ENCODE measurements around the gene LARP1.
A peak's percentile ranks its signal among the peaks of the same experiment; 100 is the strongest.
"Not testable (repeated sequence)": the region's sequence is repeated elsewhere in the genome, so short reads cannot be mapped to it uniquely, and the experiment has no call there.

LARP1 gene

DNA sequence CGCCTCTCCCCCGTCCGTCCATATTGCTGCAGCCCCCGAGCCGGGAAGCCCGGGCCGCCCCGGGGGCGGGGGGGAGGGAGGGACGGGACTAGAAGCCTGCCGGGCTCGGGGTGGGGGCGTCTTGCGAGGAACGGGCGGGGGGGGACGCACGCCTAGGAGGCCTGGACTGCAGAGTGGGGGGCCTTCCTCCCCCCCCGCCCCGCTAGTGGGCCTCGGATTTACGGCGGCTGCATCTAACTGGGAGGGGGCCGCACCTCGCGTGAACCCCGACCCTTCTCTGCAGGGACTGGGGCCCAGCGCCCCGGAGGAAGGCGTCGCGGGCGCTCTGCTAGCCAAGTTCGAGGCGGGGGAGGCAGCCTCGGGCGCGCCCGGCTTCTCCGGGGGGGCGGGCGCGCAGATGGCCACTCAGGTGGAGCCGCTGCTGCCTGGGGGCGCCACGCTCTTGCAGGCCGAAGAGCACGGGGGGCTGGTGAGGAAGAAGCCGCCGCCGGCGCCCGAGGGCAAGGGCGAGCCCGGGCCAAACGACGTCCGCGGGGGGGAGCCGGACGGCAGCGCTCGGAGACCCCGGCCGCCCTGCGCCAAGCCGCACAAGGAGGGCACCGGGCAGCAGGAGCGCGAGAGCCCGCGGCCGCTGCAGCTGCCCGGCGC is at the start of gene LARP1:
Gene LARP1 (plus strand): TSS at position 17 of the 648 bp plus-strand sequence. CDS start 381 bp downstream, at position 398.
- DNase-seq: no peak

DNA sequence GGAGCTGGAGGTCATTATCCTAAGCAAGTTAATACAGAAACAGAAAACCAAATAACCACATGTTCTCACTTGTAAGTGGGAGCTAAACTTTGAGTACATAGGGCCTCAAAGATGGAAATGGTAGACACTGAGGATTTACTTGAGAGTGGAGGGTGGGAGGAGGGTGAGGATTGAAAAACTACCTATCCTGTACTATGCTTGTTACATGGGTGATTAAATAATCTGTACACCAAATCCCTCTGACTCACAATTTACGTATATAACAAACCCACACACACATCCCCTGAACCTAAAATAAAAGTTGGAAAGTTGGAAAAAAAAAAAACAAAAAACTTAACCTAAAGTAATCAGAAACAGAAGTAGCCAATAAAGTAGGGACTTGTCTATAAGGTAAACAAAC is 48.8 kb upstream of the LARP1 start:
- DNase-seq: no peak

- DNase-seq: no peak
These were observed 47.5 kb upstream of the LARP1 start for GRCh38 chr5:154707641-154708040.

DNA sequence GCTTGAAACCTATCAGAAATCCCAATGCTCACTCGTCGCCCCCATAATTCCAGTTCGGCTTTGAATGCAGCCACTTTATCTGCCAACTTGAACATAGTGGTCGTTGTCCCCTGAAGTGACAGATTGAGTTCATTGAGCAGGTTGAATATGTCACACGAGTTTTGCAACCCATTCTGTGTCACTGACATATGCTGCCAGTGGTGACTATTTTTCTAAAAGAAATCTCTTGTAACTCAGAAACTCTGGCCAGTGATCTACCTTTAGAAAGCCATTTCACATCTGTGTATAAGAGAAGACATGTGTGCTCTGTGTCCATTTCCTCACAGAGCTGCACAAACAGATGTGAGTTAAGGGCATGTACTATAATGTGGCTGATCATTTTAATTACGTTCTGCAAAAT is 47.0 kb upstream of the LARP1 start:
- DNase-seq: no peak

DNA sequence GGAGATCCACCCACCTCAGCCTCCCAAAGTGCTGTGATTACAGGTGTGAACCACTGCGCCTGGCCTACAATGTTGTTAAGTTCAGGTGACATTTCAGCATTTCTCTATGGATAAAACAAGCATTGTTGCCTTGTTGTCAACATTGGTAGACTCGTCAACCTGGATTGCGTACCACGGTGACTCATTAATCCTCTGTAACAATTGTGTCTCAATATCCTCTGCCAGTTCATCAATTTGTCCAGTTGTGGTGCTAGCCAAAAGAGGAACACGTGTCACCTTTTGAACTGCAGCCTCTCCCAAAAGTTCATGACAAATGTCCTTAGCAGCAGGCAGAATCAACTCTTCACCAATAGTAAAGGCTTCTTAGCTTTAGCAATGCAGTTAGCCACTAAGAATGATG is 46.3 kb upstream of the LARP1 start:
- peak in 1 of 2 donors; percentile 86 for DNase-seq

- no peak for DNase-seq
These were observed 45.5 kb upstream of the LARP1 start for GRCh38 chr5:154709368-154710305.

DNA sequence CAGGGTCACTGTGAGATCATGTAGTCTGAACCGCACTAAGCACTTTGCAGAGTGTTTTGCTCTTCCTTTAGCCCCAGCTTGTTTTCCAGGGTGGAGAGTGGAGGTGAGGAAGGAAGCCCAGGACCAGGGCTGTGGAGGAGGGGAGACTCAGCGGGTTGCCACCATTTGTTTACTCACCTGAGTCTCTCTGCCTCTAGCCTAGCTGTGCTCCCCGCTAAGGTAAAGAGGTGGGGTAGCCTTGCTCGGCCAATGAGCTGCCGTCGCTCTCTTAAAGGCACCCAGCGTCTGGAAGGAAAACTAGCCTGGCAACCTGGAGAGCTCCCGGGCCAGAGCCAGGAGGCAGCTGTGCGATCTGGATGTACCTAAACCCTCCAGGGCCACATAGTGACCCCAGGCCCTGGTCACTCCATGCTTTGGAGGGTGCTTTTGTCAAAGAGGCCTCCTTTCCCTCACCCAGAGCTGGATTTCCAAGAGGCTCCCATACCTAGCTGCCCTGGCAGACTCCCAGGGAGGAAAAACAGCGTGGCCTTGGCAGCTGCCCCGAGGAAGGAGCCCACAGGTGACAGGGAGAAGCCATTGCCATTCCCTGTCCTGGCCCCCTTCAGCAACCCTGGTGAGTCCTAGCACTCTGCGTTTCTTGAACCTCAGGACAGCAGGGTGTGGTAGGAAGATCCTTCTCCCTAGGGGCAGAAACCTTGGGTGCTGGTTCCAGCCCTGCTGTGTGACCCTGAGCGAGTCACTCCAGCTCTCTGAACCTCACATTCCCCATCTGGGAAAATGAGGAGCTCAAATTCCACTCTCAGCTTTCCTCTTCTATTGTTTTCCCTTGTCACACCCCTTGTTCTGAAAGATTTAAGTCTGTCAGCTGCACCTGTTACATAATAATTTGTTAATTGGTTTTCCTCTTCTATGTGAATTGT is 42.4 kb upstream of the LARP1 start:
- no peak for DNase-seq

GRCh38 chr5:154713615-154714125 is 41.5 kb upstream of the LARP1 start:
- DNase-seq: no peak

DNA sequence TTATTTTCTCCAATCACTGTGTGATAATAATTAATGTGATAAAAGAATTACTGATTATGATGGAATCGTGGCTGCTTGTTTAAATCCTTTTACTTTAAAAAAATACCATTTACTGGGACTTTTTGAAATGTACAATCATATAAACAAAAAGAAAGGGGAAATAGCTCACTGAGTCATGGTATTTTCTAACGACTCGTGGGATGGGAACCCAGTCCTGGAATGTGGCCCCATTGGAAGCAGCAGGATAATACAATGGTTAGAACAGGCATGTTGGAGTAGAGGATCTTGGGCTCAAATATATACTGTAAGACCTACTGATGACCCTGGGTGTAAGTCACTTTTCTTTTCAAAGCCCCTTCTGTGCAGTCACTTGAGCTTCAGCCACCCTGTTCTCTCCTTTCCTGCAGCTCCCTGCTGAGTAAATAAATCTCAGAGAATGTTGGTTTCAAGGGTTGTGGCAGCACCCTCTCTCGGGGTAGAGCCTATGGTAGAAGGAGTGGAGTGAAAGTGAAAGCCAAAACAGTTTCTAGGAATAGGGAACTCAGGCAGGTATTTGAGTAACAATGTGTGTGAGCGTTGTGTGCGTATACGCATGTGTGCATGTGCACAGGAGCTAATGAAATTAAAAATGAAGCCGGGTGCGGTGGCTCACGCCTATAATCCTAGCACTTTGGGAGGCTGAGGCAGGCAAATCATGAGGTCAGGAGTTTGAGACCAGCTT is 40.8 kb upstream of the LARP1 start:
- peak; percentile 69 to 70 for DNase-seq

DNA sequence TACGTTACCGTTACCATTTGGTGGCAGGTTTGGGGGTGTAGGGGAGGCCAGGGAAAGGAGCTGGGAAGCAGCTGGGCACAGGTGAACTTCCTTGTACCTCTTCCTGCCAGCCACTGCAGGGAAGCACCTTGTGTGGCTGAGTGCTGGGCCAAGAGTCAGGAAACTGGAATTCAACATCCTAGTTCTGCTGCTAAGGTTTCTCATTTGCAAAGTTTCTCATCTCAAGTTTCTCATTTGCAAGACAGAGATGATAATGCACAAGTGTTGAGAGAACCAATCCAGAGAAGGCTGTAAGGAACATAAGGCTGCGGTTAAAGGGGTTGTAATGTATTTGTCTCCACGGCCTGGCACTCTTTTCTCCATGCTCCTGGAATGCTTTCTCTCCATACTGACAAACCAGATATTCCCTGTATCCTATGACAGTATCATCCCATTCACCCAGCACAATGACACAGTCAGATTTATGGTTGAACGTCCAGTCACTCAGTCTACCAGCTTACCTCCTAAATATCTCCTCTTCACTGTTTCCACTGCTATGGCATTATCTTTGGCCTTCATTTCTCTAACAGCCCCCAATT is 33.6 kb upstream of the LARP1 start:
- DNase-seq: no peak

DNA sequence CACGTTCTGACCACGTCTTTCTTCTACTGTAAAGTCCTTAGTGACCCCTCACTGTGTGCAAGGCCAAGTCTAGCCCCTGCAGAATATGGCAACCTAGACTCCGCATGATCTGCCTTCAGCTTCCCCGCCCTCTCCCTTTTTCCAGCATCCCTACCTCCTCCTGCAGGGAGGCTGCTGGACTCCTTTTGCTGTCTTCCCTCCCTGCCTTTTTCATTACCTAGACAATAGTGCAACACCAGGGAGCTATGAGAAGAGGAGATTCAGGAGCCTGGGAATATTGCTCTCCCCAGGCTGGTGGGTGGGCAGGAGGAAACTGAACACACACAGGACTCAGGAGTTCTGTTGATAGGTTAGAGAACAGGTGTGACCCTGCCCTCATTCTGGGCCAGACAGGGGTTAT is 33.1 kb upstream of the LARP1 start:
- no peak for DNase-seq

DNA sequence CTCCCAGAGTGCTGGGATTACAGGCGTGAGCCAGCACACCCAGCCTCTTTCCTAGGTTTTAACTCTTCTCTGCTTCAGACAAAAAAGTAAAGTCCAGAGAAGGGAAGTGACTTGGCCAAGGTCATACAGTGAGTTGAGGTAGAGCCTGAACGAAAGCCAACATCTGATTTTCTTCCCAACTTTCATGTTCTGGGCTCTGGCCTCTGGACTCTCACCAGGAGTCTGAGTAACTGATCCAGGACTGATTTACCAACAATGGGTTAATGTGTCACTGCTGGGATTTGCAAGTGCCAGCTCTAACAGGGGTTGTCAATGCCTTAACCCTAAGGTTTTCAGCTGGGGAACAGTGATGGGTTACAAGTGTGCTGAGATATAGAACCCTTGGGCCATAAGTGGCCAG is 32.2 kb upstream of the LARP1 start:
- no peak for DNase-seq

GRCh38 chr5:154723740-154724505 is 31.3 kb upstream of the LARP1 start:
- DNase-seq: no peak

DNA sequence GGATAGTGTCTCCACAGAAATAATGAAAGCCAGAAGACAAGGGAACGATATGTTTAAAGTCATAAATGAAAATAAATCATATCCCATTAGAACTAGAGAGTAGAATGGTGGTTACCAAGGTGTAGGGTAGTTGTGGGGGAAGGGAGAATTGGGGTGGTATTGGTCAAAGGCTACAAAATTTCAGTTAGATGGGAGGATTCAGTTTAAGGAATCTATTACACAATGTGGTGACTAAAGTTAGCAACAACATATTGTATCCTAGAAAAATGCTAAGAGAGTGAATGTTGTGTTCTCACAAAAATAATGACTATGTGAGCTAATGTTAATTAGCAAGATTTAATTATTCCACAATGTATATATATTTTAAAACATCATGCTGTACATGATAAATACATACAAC is 27.8 kb upstream of the LARP1 start:
- DNase-seq: no peak

DNA sequence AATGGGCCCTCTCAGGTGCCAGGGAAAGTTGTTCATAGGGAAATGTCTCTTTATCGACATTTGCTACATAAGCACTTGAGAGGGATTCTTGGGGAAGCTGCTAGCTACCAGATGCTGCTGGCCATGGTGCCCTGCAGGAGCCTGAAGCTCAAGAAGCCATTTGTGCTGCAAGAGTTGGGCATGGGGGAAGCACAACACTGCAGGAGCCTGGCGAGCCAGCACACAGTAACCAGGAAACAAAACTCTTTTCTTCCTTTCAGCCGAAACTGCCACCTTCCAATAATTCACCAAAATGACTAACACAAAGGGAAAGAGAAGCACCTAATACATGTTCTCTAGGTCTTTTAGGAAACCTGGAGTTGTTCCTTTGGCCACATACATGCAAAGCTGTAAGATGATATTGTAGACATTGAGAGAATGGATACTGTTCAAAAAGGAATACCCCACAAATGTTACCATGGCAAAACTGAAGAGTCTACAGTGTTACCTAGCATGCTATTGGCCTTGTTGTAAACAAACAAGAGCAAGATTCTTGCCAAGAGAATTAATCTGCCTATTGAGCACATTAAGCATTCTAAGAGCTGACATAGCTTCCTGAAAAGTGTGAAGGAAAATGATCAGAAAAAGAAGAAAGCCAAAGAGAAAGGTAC is 26.1 kb upstream of the LARP1 start:
- no peak for DNase-seq

DNA sequence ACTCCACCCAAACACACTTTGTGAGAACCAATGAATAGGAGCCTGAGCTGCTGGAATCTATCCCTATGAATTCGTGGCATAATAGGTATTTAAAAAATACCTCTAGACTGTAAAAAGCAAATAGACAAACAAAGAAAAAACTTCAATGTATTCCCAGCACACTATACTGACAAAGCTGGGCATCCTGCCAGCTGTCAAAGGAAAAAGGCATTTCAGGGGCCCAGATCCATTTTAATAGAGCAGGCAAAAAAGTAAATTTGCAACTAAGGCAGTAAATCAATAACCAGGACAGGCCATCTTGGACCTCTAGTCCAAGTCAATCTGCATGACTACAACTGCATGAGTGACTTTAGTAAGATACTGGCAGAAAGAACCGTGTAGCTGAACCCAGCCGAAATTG is 25.6 kb upstream of the LARP1 start:
- DNase-seq: no peak

- DNase-seq: not testable (repeated sequence)
These were observed 24.4 kb upstream of the LARP1 start for GRCh38 chr5:154730761-154731160.

DNA sequence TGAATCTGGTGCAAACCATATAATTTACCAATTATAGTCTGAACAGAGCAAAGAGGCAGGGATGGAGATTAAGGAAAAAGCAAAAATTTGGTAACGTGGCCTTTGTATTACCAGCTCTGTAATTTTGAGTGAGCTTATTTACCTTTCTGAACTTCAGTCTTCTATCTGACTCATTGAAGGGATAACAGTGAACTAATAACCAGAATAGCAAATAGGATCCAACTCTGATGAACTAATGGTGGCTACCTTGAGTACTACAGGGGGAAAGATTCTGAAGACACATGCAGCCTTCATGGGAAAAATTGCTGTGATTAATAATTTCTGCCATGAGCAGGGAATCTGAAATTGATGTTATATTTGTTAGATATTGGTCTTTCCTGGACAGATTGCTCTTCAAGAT is 23.0 kb upstream of the LARP1 start:
- no peak for DNase-seq

GRCh38 chr5:154734370-154735248 is 20.6 kb upstream of the LARP1 start:
- peak; percentile 61 to 77 for DNase-seq

Measured in inflammatory macrophage treated with lipopolysaccharide for 1 hour (primary cell).